SK-N-SH treated with all-trans-retinoic acid at 6 μM for 48 hours (cell line): ENCODE results near the gene DLX5.

Experiments
- ATAC-seq: fragments of 200-7000 bp; cut with Tn5 transposase; 3 replicates; pipeline ENCODE4 v1.9.1; 2020; ENCODE audit warnings: mild to moderate bottlenecking, moderate library complexity
- ARNTL ChIP-seq: fragments of 450-650 bp; formaldehyde crosslinking; IDR thresholded peaks from 2 replicates; pipeline ENCODE4 v1.5.0; 2020; ENCODE audit warnings: low read depth, mild to moderate bottlenecking, moderate library complexity, borderline replicate concordance
- BACH2 ChIP-seq: fragments of 250-450 bp; sonication (Bioruptor Pico); IDR thresholded peaks from 2 replicates; pipeline ENCODE4 v1.9.0; 2021; ENCODE audit warnings: mild to moderate bottlenecking, borderline replicate concordance
- CREB5 ChIP-seq: fragments of 250-450 bp; sonication (Bioruptor Pico); IDR thresholded peaks from 2 replicates; pipeline ENCODE4 v1.5.1; 2020; ENCODE audit warnings: low read depth, mild to moderate bottlenecking, moderate library complexity
- CSDC2 ChIP-seq: fragments of 250-450 bp; sonication (Bioruptor Pico); IDR thresholded peaks from 2 replicates; pipeline ENCODE4 v1.5.0; 2020; ENCODE audit warnings: mild to moderate bottlenecking, moderate library complexity
- CSRNP3 ChIP-seq: fragments of 250-450 bp; sonication (Bioruptor Pico); IDR thresholded peaks from 2 replicates; pipeline ENCODE4 v1.5.1; 2021; ENCODE audit warnings: mild to moderate bottlenecking, moderate library complexity
- ESRRG ChIP-seq: fragments of 250-450 bp; sonication (Bioruptor Pico); IDR thresholded peaks from 2 replicates; pipeline ENCODE4 v1.6.1; 2021; ENCODE audit warnings: mild to moderate bottlenecking
- GLIS3 ChIP-seq: fragments of 250-450 bp; sonication (Bioruptor Pico); IDR thresholded peaks from 2 replicates; pipeline ENCODE4 v1.5.0; 2020; ENCODE audit warnings: mild to moderate bottlenecking, moderate library complexity
- ISL1 ChIP-seq: fragments of 250-450 bp; sonication (Bioruptor Pico); IDR thresholded peaks from 2 replicates; pipeline ENCODE4 v2.1.2; 2022; ENCODE audit warnings: mild to moderate bottlenecking, moderate library complexity
- OSR1 ChIP-seq: fragments of 250-450 bp; sonication (Bioruptor Pico); IDR thresholded peaks from 2 replicates; pipeline ENCODE4 v1.8.0; 2022; ENCODE audit warnings: moderate library complexity, mild to moderate bottlenecking, inconsistent platforms
- PATZ1 ChIP-seq: fragments of 250-450 bp; sonication (Bioruptor Pico); IDR thresholded peaks from 2 replicates; pipeline ENCODE4 v1.8.0; 2020; ENCODE audit warnings: mild to moderate bottlenecking, moderate library complexity, borderline replicate concordance
- POU6F1 ChIP-seq: fragments of 250-450 bp; sonication (Bioruptor Pico); IDR thresholded peaks from 2 replicates; pipeline ENCODE4 v1.8.0; 2021; ENCODE audit warnings: low read depth, mild to moderate bottlenecking, moderate library complexity, borderline replicate concordance
- PPARA ChIP-seq: fragments of 250-450 bp; sonication (Bioruptor Pico); IDR thresholded peaks from 2 replicates; pipeline ENCODE4 v1.5.0; 2020; ENCODE audit warnings: mild to moderate bottlenecking, borderline replicate concordance
- RARB ChIP-seq: fragments of 250-450 bp; sonication (Bioruptor Pico); IDR thresholded peaks from 2 replicates; pipeline ENCODE4 v1.8.0; 2021; ENCODE audit warnings: mild to moderate bottlenecking, moderate library complexity
- SNAI2 ChIP-seq: fragments of 250-450 bp; sonication (Bioruptor Pico); IDR thresholded peaks from 2 replicates; pipeline ENCODE4 v1.5.0; 2020; ENCODE audit warnings: mild to moderate bottlenecking, moderate library complexity
- TCF4 ChIP-seq: fragments of 250-450 bp; sonication (Bioruptor Pico); IDR thresholded peaks from 2 replicates; pipeline ENCODE4 v1.8.0; 2021; ENCODE audit warnings: mild to moderate bottlenecking, moderate library complexity, borderline replicate concordance
- TOX ChIP-seq: fragments of 250-450 bp; sonication (Bioruptor Pico); IDR thresholded peaks from 2 replicates; pipeline ENCODE4 v1.8.0; 2021; ENCODE audit warnings: mild to moderate bottlenecking, moderate library complexity, borderline replicate concordance
- ZC3H10 ChIP-seq: fragments of 250-450 bp; sonication (Bioruptor Pico); IDR thresholded peaks from 2 replicates; pipeline ENCODE4 v1.5.1; 2021; ENCODE audit warnings: mild to moderate bottlenecking, moderate library complexity
- ZFP3 ChIP-seq: fragments of 250-450 bp; sonication (Bioruptor Pico); IDR thresholded peaks from 2 replicates; pipeline ENCODE4 v1.5.0; 2020; ENCODE audit warnings: mild to moderate bottlenecking, moderate library complexity
- ZFP30 ChIP-seq: fragments of 450-650 bp; formaldehyde crosslinking; IDR thresholded peaks from 2 replicates; pipeline ENCODE4 v1.5.0; 2022; ENCODE audit warnings: mild to moderate bottlenecking, moderate library complexity
- ZNF565 ChIP-seq: fragments of 450-650 bp; formaldehyde crosslinking; conservative IDR thresholded peaks from 2 replicates; pipeline ENCODE4 v1.5.0; 2020; ENCODE audit warnings: low read depth, mild to moderate bottlenecking, moderate library complexity
- ZNF70 ChIP-seq: fragments of 450-650 bp; formaldehyde crosslinking; IDR thresholded peaks from 2 replicates; pipeline ENCODE4 v1.5.0; 2020; ENCODE audit warnings: mild to moderate bottlenecking, moderate library complexity
- ZNF8 ChIP-seq: fragments of 450-650 bp; formaldehyde crosslinking; IDR thresholded peaks from 2 replicates; pipeline ENCODE4 v1.5.0; 2020; ENCODE audit warnings: mild to moderate bottlenecking, moderate library complexity

DLX5 gene

GRCh38 chr7:97020996-97021746 lies 3.5 kb downstream of the DLX5 start (continued):
- TF ChIP-seq POU6F1 (no peak), TCF4 (CRISPR knock-in tag) (no peak), ZFP30 (CRISPR knock-in tag) (no peak), ZFP3 (CRISPR knock-in tag) (no peak), RARB (no peak)

GRCh38 chr7:97020601-97020995 lies 4.0 kb downstream of the DLX5 start:
- TF ChIP-seq ARNTL (CRISPR knock-in tag) = no peak
- TF ChIP-seq BACH2 (CRISPR knock-in tag) = no peak
- no peak for TF ChIP-seq POU6F1
- no peak for TF ChIP-seq PATZ1 (CRISPR knock-in tag)
- TF ChIP-seq ZFP3 (CRISPR knock-in tag) = no peak
- TF ChIP-seq PPARA = no peak
- no peak for TF ChIP-seq GLIS3
- no peak for TF ChIP-seq ISL1 (CRISPR knock-in tag)
- TF ChIP-seq ZFP30 (CRISPR knock-in tag) = no peak
- no peak for TF ChIP-seq TCF4 (CRISPR knock-in tag)
- TF ChIP-seq CREB5 = no peak
- TF ChIP-seq ZNF565 (CRISPR knock-in tag) = no peak
- no peak for TF ChIP-seq ZNF70
- no peak for ATAC-seq

- ATAC-seq = no peak
- TF ChIP-seq BACH2 (CRISPR knock-in tag) (no peak), ZNF565 (CRISPR knock-in tag) (no peak), ESRRG (CRISPR knock-in tag) (no peak), TOX (CRISPR knock-in tag) (no peak), CREB5 (no peak), ISL1 (CRISPR knock-in tag) (no peak), ZNF70 (no peak), ZC3H10 (no peak), POU6F1 (no peak), GLIS3 (no peak), ZFP30 (CRISPR knock-in tag) (no peak), CSDC2 (no peak), ZNF8 (CRISPR knock-in tag) (no peak), CSRNP3 (no peak), ZFP3 (CRISPR knock-in tag) (no peak), RARB (no peak), SNAI2 (CRISPR knock-in tag) (no peak), PATZ1 (CRISPR knock-in tag) (no peak), OSR1 (CRISPR knock-in tag) (no peak)
Observed at GRCh38 chr7:97019710-97020225, 4.9 kb downstream of the DLX5 start.
